Dermis lymphatic vessel endothelial cell (primary cell): ENCODE data around the gene ANKRD30A. TPM values are rescaled to one million over a fixed set of nuclear protein-coding genes. Genes with fewer than 3 reads are reported as not detected.

ENCODE experiments used
- total RNA-seq: library from RNA; depleted of rRNA; stranded (reverse); fragments of >200 nt; gene quantifications from 2 replicates; pipeline ENCODE4 v1.2.1, GENCODE V29; 2014

The ANKRD30A gene, protein sequence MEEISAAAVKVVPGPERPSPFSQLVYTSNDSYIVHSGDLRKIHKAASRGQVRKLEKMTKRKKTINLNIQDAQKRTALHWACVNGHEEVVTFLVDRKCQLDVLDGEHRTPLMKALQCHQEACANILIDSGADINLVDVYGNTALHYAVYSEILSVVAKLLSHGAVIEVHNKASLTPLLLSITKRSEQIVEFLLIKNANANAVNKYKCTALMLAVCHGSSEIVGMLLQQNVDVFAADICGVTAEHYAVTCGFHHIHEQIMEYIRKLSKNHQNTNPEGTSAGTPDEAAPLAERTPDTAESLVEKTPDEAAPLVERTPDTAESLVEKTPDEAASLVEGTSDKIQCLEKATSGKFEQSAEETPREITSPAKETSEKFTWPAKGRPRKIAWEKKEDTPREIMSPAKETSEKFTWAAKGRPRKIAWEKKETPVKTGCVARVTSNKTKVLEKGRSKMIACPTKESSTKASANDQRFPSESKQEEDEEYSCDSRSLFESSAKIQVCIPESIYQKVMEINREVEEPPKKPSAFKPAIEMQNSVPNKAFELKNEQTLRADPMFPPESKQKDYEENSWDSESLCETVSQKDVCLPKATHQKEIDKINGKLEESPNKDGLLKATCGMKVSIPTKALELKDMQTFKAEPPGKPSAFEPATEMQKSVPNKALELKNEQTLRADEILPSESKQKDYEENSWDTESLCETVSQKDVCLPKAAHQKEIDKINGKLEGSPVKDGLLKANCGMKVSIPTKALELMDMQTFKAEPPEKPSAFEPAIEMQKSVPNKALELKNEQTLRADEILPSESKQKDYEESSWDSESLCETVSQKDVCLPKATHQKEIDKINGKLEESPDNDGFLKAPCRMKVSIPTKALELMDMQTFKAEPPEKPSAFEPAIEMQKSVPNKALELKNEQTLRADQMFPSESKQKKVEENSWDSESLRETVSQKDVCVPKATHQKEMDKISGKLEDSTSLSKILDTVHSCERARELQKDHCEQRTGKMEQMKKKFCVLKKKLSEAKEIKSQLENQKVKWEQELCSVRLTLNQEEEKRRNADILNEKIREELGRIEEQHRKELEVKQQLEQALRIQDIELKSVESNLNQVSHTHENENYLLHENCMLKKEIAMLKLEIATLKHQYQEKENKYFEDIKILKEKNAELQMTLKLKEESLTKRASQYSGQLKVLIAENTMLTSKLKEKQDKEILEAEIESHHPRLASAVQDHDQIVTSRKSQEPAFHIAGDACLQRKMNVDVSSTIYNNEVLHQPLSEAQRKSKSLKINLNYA (N-terminal part only)
- total RNA-seq = not detected in 2 replicates

DNA sequence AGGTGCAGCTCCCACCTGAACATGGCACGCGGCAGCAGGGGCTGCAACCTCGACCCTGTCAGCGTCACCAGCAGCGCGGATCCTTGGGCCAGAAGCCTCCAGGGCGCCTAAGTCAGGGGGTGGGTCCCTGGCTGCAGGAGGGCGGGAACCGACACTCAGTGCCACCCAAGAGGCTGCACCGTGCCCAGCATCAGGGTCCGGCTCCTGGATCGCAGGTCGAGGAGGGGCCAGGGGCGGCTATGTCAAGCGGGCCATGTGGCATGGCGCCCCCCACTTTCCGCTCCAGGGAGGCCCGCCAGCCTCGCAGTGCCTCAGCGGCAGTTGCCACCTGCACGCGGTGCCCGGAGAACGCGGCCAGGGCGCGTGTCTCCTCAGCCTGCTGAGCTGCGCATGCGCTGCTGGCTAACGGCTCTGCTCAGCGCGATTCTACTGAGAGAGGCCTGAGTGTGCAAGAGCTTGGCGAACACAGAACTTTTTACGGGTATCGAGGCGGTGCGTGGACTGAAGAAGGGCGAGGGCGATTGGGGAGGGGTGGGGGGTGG, at the start of gene ANKRD30A:
Gene ANKRD30A, plus strand, starts transcription at position 408 of the 542 bp plus-strand sequence. CDS start 190 bp downstream, outside the sequence.

